Fibroblast of pulmonary artery (primary cell): ENCODE results near the gene HTR6.
"Not testable (repeated sequence)": the region's sequence is repeated elsewhere in the genome, so short reads cannot be mapped to it uniquely, and the experiment has no call there.

Experiments
- DNase-seq: peaks from one replicate; pipeline ENCODE4 v3.0.0-alpha.2; 2010; ENCODE audit warnings: low read depth
- H3K4me3 ChIP-seq: replicated peaks from 2 replicates; pipeline ENCODE4 v1.5.1; 2011; ENCODE audit warnings: low read depth, mild to moderate bottlenecking, control low read depth, low read length, moderate library complexity
- TF ChIP-seq, protein P1 (sequence below): IDR thresholded peaks from 2 replicates; pipeline ENCODE4 v1.5.1; 2011; ENCODE audit warnings: mild to moderate bottlenecking, control low read depth, low read length, inconsistent platforms; ENCODE audit errors: missing control alignments

HTR6 gene

DNA sequence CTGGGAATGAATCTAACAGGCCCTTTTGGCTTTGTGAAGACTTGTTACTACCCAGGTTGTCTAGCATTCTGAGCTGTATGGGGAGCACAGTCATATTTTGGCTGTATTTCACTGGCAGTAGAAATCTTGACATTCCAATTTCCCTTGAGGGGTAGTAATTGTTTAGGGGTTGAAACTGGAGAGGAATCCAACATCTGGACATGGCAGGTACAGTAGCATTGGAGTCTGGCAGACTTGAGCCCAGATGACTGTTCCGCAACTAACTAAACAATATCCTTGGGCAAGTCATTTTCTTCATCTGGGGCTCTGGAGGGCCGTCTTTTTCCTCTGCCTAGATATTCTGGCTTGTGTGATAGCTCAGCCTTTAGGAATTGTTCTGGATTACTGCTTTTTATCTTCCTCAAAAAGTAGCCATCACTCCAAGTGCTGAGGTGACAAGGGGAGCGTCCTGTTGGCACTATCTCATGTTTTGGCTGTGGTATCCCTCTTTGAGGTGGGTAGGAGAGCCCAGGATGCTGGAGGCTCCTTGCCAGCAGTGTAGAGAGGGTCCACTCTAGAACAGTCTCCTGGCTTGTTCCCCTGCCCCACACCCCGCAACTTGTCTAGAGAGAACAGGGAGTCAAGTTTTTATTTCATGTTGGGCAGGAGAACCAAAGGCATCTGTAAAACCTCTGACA lies 43.3 kb upstream of the HTR6 start:
- no peak overlapping the region for H3K4me3 ChIP-seq
- TF ChIP-seq, protein P1, sequence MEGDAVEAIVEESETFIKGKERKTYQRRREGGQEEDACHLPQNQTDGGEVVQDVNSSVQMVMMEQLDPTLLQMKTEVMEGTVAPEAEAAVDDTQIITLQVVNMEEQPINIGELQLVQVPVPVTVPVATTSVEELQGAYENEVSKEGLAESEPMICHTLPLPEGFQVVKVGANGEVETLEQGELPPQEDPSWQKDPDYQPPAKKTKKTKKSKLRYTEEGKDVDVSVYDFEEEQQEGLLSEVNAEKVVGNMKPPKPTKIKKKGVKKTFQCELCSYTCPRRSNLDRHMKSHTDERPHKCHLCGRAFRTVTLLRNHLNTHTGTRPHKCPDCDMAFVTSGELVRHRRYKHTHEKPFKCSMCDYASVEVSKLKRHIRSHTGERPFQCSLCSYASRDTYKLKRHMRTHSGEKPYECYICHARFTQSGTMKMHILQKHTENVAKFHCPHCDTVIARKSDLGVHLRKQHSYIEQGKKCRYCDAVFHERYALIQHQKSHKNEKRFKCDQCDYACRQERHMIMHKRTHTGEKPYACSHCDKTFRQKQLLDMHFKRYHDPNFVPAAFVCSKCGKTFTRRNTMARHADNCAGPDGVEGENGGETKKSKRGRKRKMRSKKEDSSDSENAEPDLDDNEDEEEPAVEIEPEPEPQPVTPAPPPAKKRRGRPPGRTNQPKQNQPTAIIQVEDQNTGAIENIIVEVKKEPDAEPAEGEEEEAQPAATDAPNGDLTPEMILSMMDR, result no peak
- no peak for DNase-seq

DNA sequence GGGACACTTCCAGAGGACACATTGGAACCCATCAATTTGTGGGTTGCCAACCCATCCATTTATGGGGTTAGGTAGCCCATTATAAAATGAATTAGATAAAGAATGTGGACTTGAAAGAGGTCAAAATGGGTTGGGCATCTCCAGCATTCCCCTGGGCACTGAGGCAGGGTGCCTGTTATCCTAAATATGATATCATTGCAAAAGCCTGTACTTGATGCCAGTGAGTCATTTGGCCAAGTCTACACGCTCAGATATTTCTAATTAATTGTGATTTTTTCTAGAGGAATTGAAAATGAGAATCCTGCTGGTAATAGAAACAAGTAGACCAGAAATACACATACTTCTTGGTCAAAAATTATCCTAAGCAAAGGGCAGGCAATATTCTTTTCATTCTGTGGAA lies 42.5 kb upstream of the HTR6 start:
- DNase-seq, result no peak
- no peak overlapping the region for H3K4me3 ChIP-seq
- TF ChIP-seq, protein P1, result no peak

DNA sequence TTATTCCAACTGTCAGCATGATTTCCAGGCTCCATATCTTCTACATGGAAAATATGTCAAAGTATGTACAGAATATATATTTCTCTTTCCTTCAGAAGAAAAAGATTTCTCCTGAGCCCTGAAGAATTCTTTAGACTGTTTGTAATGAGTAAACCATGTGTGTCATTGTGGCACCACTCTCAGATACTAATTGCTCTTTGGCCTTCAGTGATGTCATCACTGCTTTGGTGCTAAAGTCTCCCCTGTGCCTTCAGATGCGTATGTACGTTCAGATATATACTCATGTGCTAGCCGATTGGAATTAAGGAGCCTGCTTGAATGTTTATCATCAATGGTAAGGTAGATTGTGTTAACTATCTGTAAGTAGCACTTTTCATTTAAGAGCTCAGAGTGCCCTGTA lies 41.2 kb upstream of the HTR6 start:
- DNase-seq, result no peak
- TF ChIP-seq, protein P1, result no peak

DNA sequence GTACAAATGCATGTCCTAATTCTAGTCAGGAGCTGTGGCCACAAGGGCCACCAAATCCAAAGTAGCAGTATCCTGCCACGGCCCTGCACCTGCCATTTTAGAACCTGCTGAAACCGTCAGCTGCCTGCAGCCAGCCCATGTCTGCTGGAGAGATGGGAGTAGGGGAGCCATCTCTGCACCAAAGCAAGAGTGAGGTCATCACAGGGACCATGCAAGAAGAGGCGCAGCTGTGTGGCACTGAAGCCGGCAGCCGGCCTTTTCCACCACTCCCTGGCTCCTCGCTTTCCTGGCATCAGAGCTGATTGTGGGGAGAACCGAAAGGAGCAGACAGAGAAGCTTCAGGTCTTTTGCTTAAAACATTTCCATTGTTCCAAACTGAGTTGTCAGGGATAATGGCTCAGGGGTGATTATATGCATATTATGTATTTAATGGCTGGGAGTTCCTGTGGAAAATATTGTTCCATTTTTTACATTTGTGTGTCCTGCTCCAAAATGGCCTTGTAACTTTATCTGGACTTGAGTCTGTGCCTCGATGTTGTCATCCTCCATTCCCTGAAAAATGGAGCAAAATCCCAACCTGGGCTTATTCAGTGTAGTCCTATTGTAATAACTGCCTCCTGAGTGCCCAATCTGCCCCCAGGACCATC lies 39.3 kb upstream of the HTR6 start:
- H3K4me3 ChIP-seq, result no peak overlapping the region
- TF ChIP-seq, protein P1, result no peak
- DNase-seq, result no peak

More for the DNA sequence above, 41.2 kb upstream of the HTR6 start:
- H3K4me3 ChIP-seq, result no peak overlapping the region

DNA sequence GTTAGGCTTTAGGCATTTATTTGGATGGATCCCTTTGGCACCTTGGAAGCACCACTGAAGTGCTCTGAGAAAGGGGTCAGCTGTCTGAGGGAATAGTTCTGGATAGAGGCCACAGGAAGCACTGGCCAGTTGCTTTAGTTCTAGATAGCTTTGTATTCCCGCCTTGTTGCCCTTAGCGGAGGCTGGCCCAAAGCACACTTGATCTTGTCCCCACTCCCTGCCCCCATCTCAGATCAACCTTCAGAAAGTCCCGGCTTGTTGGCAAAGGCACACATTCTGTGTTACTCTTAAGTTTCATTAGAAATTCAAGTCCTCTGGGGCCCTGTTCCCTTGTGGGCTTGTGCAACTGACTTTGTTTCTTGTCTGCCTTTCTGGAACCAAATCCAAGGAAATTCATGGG lies 35.8 kb upstream of the HTR6 start:
- H3K4me3 ChIP-seq, result no peak overlapping the region
- TF ChIP-seq, protein P1, result no peak
- DNase-seq, result no peak

DNA sequence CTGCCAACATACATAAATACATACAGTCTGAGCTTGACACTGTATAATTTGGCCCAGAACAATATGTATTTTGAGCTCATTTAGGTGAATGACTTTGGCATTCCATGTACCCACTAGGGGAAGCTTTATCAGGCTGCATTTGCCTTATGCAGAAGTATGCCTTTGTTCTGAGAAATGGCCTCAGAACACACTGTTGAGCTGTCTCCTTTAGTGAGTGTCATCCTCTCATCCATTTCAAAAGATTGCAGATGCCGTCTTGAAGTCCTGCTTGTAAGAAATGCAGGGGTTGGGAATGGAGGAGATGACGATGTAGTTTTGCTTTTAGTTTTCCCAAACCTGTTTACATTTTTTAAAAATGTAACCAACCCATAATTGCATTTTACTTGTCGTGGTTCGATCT lies 35.3 kb upstream of the HTR6 start:
- no peak overlapping the region for H3K4me3 ChIP-seq
- DNase-seq, result no peak
- TF ChIP-seq, protein P1, result no peak

DNA sequence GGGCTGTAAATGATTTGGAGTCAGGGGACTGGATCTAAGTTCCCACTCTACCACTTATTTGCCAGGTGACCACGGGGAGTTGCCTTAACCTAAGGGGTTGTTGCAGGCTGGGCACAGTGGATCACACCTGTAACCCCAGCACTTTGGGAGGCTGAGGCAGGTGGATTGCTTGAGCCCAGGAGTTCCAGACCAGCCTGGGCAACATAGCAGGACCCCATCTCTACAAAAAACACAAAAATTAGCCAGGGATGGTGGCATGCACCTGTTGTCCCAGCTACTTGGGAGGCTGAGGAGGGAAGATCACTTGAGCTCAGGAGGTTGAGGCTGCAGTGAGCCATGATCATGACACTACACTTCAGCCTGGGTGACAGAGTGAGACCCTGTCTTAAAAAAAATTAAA lies 34.5 kb upstream of the HTR6 start:
- not testable (repeated sequence) for H3K4me3 ChIP-seq, DNase-seq
